H1 (cell line): ENCODE results near the gene CACFD1. TPM values are rescaled to one million over a fixed set of nuclear protein-coding genes. Genes with fewer than 3 reads are reported as not detected.

Experiments
- ATF2 ChIP-seq: IDR thresholded peaks from 2 replicates; pipeline ENCODE4 v1.6.1; 2012; ENCODE audit warnings: low read length, inconsistent platforms
- ATF3 ChIP-seq: IDR thresholded peaks from 2 replicates; pipeline ENCODE4 v1.6.1; 2011; ENCODE audit warnings: low read depth, mild to moderate bottlenecking, low read length; ENCODE audit not compliant: insufficient read depth
- EP300 ChIP-seq, 2 experiments: IDR thresholded peaks; 1 replicate in 1 of 2; 2 replicates in 1 of 2; pipeline ENCODE4 v1.6.1; 2011 to 2012; ENCODE audit warnings: low read depth in 2 of 2, low read length in 2 of 2, mild to moderate bottlenecking in 2 of 2, borderline replicate concordance in 1 of 2, inconsistent platforms in 1 of 2, moderate library complexity in 1 of 2
- FOSL1 ChIP-seq: IDR thresholded peaks from 2 replicates; pipeline ENCODE4 v1.6.1; 2011; ENCODE audit warnings: mild to moderate bottlenecking, low read depth, low read length, moderate library complexity; ENCODE audit not compliant: insufficient read depth
- JUN ChIP-seq: IDR thresholded peaks from 2 replicates; pipeline ENCODE4 v1.6.1; 2011; ENCODE audit warnings: low read depth, mild to moderate bottlenecking, improper control_type of control experiment, low read length
- KDM4A ChIP-seq: IDR thresholded peaks from one replicate; pipeline ENCODE4 v1.7.1; 2012; ENCODE audit warnings: low read depth, mild to moderate bottlenecking, moderate library complexity, low read length, inconsistent platforms; ENCODE audit not compliant: severe bottlenecking
- MAX ChIP-seq: IDR thresholded peaks from 2 replicates; pipeline ENCODE4 v1.6.1; 2012; ENCODE audit warnings: inconsistent platforms
- RNF2 ChIP-seq: fragments of 200-900, 300-1000 bp; sonication (generic); IDR thresholded peaks from 2 replicates; pipeline ENCODE4 v1.7.1; 2016; ENCODE audit warnings: borderline replicate concordance, low read depth, mild to moderate bottlenecking, antibody characterized with exemption, low read length; ENCODE audit not compliant: poor library complexity, severe bottlenecking; ENCODE audit errors: missing control alignments
- SIN3A ChIP-seq, 2 experiments: IDR thresholded peaks in 1 of 2; conservative IDR thresholded peaks in 1 of 2; 2 replicates each; pipeline ENCODE4 v1.6.1; 2011 to 2012; ENCODE audit warnings: low read length in 2 of 2, improper control_type of control experiment in 1 of 2, low read depth in 1 of 2, mild to moderate bottlenecking in 1 of 2
- SP1 ChIP-seq: IDR thresholded peaks from 2 replicates; pipeline ENCODE4 v1.6.1; 2011; ENCODE audit warnings: low read depth, low read length
- SRF ChIP-seq: IDR thresholded peaks from 2 replicates; pipeline ENCODE4 v1.6.1; 2011; ENCODE audit warnings: mild to moderate bottlenecking, low read depth, low read length, moderate library complexity
- TCF12 ChIP-seq: IDR thresholded peaks from 2 replicates; pipeline ENCODE4 v1.6.1; 2011; ENCODE audit warnings: low read depth, mild to moderate bottlenecking, low read length
- polyA plus RNA-seq, 7 experiments: library from polyadenylated mRNA; depleted of rRNA in 3 of 7; stranded (reverse) in 5 of 7; unstranded in 2 of 7; fragments of >200 nt in 5 of 7; fragments of 200-250 nt in 2 of 7; gene quantifications; 1 replicate in 5 of 7; 2 replicates in 1 of 7; 4 replicates in 1 of 7; pipeline versions ENCODE4 v1.2.1 to v1.2.3, GENCODE V29; 2011 to 2013; ENCODE audit warnings: missing spikeins in 2 of 7, mixed read lengths in 2 of 7
- total RNA-seq: library from RNA; stranded (reverse); fragmentation: NEBNext Ultra II Directional; extraction: Animal tissue kit (Norgen Biotek cat#: 25700); gene quantifications from 2 replicates; pipeline ENCODE4 v1.2.1, GENCODE V29; 2021

CACFD1 gene
- total and polyA plus RNA-seq, 2 of the 8 experiments (the other 6 are each of a cell fraction or from before 2014, with no cell fraction given), result 13.4 to 15.5 TPM

GRCh38 chr9:133511607-133512006 is 51.8 kb downstream of the CACFD1 start (continued):
- TF ChIP-seq FOSL1 (no peak), RNF2 (no peak), ATF2 (no peak), JUN (no peak), EP300 (IDR thresholded peaks at IDR 0.05; ENCODE audit: borderline replicate concordance in 1 of 2, low read depth in 2 of 2, low read length in 2 of 2) (no peak), SP1 (no peak), ATF3 (no peak), SIN3A (conservative IDR thresholded peaks at IDR 0.05 in 1 of 2, IDR thresholded peaks at IDR 0.05 in 1 of 2; ENCODE audit: low read depth in 1 of 2, low read length in 2 of 2) (no peak), KDM4A (no peak), SRF (no peak), MAX (no peak), TCF12 (no peak)
